Measurements from ENCODE around the gene PVALEF. TPM values are rescaled to one million over a fixed set of nuclear protein-coding genes. Genes with fewer than 3 reads are reported as not detected.

Gene PVALEF
- total RNA-seq, 1 experiment from 2014 or later, result not detected

DNA sequence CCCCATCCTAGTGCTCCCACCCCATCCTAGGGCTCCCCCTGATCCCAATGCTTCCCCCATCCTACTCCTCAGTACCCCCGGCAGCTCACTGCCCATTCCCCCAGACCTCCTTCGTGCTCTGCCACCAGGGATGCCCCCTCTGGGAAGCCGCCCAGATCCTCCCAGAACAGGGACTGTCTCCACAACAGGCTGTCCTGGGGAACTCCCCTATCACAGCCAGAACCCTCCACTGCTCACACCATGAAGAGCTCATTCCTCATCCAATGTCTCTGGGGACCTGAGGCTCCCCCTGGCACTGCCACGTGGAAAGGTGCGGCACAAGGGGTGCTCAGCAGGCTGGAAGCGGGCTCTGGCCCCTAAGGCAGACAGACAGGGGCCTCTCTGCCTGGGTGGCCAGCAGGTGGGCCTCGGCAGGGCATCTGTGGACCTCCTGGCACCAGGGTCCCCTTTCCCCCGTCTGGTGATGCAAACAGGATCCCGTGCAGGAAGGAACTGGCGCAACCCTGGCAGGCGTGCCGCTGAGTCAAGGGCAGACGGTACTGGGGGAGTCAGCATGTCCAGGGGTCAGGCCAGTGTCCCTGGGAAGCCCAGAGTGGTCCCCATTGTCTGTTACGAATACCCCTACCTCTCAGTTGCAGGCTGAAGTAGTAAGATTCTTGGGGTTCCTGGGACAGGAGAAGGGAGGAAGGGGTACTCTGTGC, 14.8 kb upstream of the PVALEF start:
- Histone ChIP-seq H2BK12ac (ENCODE audit: insufficient read length, low read depth, low read length) (no peak overlapping the region), H3K14ac (ENCODE audit: insufficient read depth, low read length) (peak overlapping the region; percentile 37; the same call in 1 of the 2 replicates)

More for the DNA sequence above, 14.8 kb upstream of the PVALEF start:
- no peak overlapping the region for H3K56ac ChIP-seq (ENCODE audit: insufficient read length, low read depth, low read length)
- no peak overlapping the region for H2AFZ ChIP-seq (ENCODE audit: low read length)
- H4K5ac ChIP-seq (ENCODE audit: insufficient read length, low read depth, low read length), result no peak overlapping the region
- no peak overlapping the region for H3K27ac ChIP-seq (ENCODE audit: insufficient read length, low read depth, low read length)
- H2AK5ac ChIP-seq (ENCODE audit: insufficient read length, low read length), result no peak overlapping the region
- no peak overlapping the region for H3K18ac ChIP-seq (ENCODE audit: insufficient read length, low read depth, low read length)
- H2BK15ac ChIP-seq (ENCODE audit: low read depth, low read length), result no peak overlapping the region
- H3K4me3 Mint-ChIP-seq, result no peak overlapping the region
- no peaks in the 10 kb centered on the region for H3K4me1 ChIP-seq (ENCODE audit: insufficient read depth, low read length)
- H3K4me2 ChIP-seq (ENCODE audit: insufficient read depth, insufficient read length, low read length), result no peak overlapping the region
- no peak overlapping the region for H3T11ph ChIP-seq (ENCODE audit: low read length)
- TF ChIP-seq CTCF (conservative IDR thresholded peaks at IDR 0.05), result no peak
- H3K27ac Mint-ChIP-seq, result no peak overlapping the region
- no peaks in the 10 kb centered on the region; a peak in 1 of 5 replicates for H3K9me3 Mint-ChIP-seq
- no peaks in the 10 kb centered on the region for H3K79me1 ChIP-seq (ENCODE audit: insufficient read depth, low read depth, low read length, poor library complexity, severe bottlenecking)
- no peak overlapping the region for H4K91ac ChIP-seq (ENCODE audit: insufficient read length, low read depth, low read length)
- no CpG with 5 or more reads among the region's 14 CpGs for WGBS (ENCODE audit: extremely low coverage, insufficient read length, low lambda C conversion rate)
- H3K27me3 ChIP-seq (ENCODE audit: insufficient read depth, low read length), result no peaks in the 10 kb centered on the region
- H4K20me1 ChIP-seq (ENCODE audit: control insufficient read depth, insufficient read depth, insufficient read length), result no peaks in the 10 kb centered on the region
- no peak overlapping the region for H3K9ac ChIP-seq (ENCODE audit: extremely low read depth, insufficient read length, low read length)
- H3K27me3 Mint-ChIP-seq (ENCODE audit: low read depth), result peaks cover 2% of the 10 kb centered on the region
- no peak overlapping the region for H4K8ac ChIP-seq (replicated peaks; ENCODE audit: insufficient read length, low read depth, low read length)
- no peak for DNase-seq
- no peak overlapping the region for H3K4ac ChIP-seq (ENCODE audit: low read depth, low read length)
- no peaks in the 10 kb centered on the region for H3K4me1 Mint-ChIP-seq
- H2BK5ac ChIP-seq (ENCODE audit: insufficient read length, low read length), result no peak overlapping the region
- H3K79me2 ChIP-seq (ENCODE audit: insufficient read depth, low read length), result no peaks in the 10 kb centered on the region
- H3K36me3 Mint-ChIP-seq (ENCODE audit: insufficient read depth in 1 of 3, low read depth in 3 of 3), result no peaks in the 10 kb centered on the region
- H3K23me2 ChIP-seq (ENCODE audit: insufficient read length, low read depth, low read length, poor library complexity, severe bottlenecking), result no peaks in the 10 kb centered on the region
- H2BK120ac ChIP-seq (ENCODE audit: low read depth, low read length, poor library complexity, severe bottlenecking), result no peak overlapping the region
- no peaks in the 10 kb centered on the region for H3K9me3 ChIP-seq (ENCODE audit: control insufficient read depth, low read depth, low read length)
- H3K23ac ChIP-seq (ENCODE audit: insufficient read length, low read depth, low read length), result no peak overlapping the region
- no peak overlapping the region for H2BK20ac ChIP-seq (ENCODE audit: low read depth, low read length, poor library complexity, severe bottlenecking)

Data from H9 (cell line).